PC-9 (cell line): ENCODE data around the gene SDC1. TPM values are rescaled to one million over a fixed set of nuclear protein-coding genes. Genes with fewer than 3 reads are reported as not detected.

Experiments
- BruUV-seq: library from RNA; stranded (reverse); fragments of 400-500 nt; replicated peaks from 2 replicates; lab custom pipeline; 2021; lab: Mats Ljungman, UMichigan
- CTCF ChIA-PET: fragments of 300-600 bp; sonication (Branson Sonifier 250); formaldehyde crosslinking; loops from one replicate; lab custom pipeline; 2022; ENCODE audit warnings: antibody characterized with exemption; lab: Charles Lee
- POLR2A ChIA-PET: fragments of 300-600 bp; sonication (Branson Sonifier 250); formaldehyde crosslinking; loops from one replicate; lab custom pipeline; 2022; ENCODE audit warnings: antibody characterized with exemption; ENCODE audit not compliant: unreplicated experiment; lab: Charles Lee
- DNase-seq, 2 experiments: peaks; one replicate each; pipeline versions ENCODE4 v3.0.0 to v3.0.0-alpha.2; 2015 to 2022; ENCODE audit warnings: mixed read lengths in 1 of 2
- H2AFZ ChIP-seq: fragments of 200-600 bp; sonication (generic); 2 replicates; pipeline ENCODE4 v1.8.1; 2017; ENCODE audit warnings: antibody characterized with exemption
- H3F3A ChIP-seq: fragments of 200-600 bp; sonication (generic); 2 replicates; pipeline ENCODE4 v1.8.1; 2017; ENCODE audit warnings: antibody characterized with exemption, mild to moderate bottlenecking, low read depth; ENCODE audit not compliant: insufficient read depth
- H3K27ac ChIP-seq: fragments of 200-600 bp; sonication (generic); 2 replicates; pipeline ENCODE4 v1.6.1; 2016; ENCODE audit warnings: mixed run types
- H3K27me3 ChIP-seq: fragments of 200-600 bp; sonication (generic); 2 replicates; pipeline ENCODE4 v1.6.1; 2016; ENCODE audit warnings: low read depth, mixed run types; ENCODE audit not compliant: insufficient read depth
- H3K36me3 ChIP-seq: fragments of 200-600 bp; sonication (generic); 2 replicates; pipeline ENCODE4 v1.6.1; 2016; ENCODE audit warnings: low read depth, mixed run types
- H3K4me1 ChIP-seq: fragments of 200-600 bp; sonication (generic); replicated peaks from 2 replicates; pipeline ENCODE4 v1.6.1; 2016; ENCODE audit warnings: mixed run types; ENCODE audit not compliant: insufficient read depth
- H3K4me2 ChIP-seq: fragments of 200-600 bp; sonication (generic); 2 replicates; pipeline ENCODE4 v1.6.1; 2017; ENCODE audit warnings: mixed run types
- H3K4me3 ChIP-seq: fragments of 200-600 bp; sonication (generic); 2 replicates; pipeline ENCODE4 v1.6.1; 2016; ENCODE audit warnings: mixed run types
- H3K79me2 ChIP-seq: fragments of 200-600 bp; sonication (generic); 2 replicates; pipeline ENCODE4 v1.6.1; 2017; ENCODE audit warnings: low read depth, mixed run types
- H3K9me2 ChIP-seq: fragments of 200-600 bp; sonication (generic); 2 replicates; pipeline ENCODE4 v1.8.1; 2017; ENCODE audit warnings: mild to moderate bottlenecking; ENCODE audit not compliant: insufficient read depth
- H3K9me3 ChIP-seq: fragments of 200-600 bp; sonication (generic); 2 replicates; pipeline ENCODE4 v1.8.1; 2016; ENCODE audit warnings: low read depth; ENCODE audit not compliant: insufficient read depth
- H4K20me1 ChIP-seq: fragments of 200-600 bp; sonication (generic); 2 replicates; pipeline ENCODE4 v1.8.1; 2017; ENCODE audit not compliant: insufficient read depth
- CTCF ChIP-seq: fragments of 200-600 bp; sonication (generic); conservative IDR thresholded peaks from 2 replicates; pipeline ENCODE4 v1.6.1; 2017; ENCODE audit warnings: mixed run types, antibody characterized with exemption, mild to moderate bottlenecking, moderate library complexity
- EZH2 ChIP-seq: fragments of 200-600 bp; sonication (generic); IDR thresholded peaks from 2 replicates; pipeline ENCODE4 v1.8.0; 2017; ENCODE audit warnings: antibody characterized with exemption, low read depth
- intact Hi-C: fragments of 100-400 bp; cut with micrococcal nuclease; formaldehyde crosslinking; loops from one replicate; pipeline ENCODE4 v1.10.0; 2022; ENCODE audit not compliant: unreplicated experiment
- total RNA-seq: library from RNA; stranded (reverse); gene quantifications from 2 replicates; pipeline ENCODE4 v1.2.3, GENCODE V29; 2021

SDC1 gene
- total RNA-seq, 1 experiment from 2014 or later = 128 TPM

DNA sequence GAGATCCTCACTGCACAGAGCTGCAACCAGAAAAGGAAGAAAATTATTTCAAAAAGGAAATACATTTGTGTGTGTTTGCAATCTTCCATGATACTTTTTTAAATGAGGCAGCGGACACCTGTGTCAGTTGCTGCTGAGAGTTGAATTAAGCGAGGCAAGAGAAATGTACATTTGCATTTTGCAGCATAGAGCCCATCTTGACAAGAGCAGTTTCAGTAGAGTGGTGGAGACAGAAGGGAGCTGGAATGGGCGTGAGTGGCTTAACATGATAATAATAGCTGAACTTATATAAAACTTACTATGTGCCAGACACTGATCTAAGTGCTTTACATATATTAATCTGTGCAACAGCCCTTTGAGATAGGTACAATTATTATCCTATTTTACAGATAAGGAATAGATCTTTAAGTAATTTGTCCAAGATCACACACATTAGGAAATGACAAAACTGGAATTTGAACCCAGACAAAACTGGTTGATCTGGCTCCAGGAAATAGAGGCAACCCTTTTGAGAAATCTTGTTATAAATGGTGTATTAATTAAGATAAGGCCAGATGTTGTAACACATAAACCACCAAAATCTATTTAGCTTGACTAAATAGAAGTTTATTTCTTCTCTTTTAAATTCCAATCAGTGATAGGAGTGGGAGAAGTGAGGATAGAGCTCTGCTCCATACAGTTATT is 68.7 kb downstream of the SDC1 start:
- Histone ChIP-seq H3K9me2 (no peaks in the 10 kb centered on the region), H3K9me3 (no peaks in the 10 kb centered on the region), H3K36me3 (no peaks in the 10 kb centered on the region), H3K4me1 (no peaks in the 10 kb centered on the region), H3K4me2 (no peak overlapping the region), H2AFZ (no peak overlapping the region), H3K27ac (no peak overlapping the region), H3K4me3 (no peak overlapping the region), H4K20me1 (no peaks in the 10 kb centered on the region), H3F3A (no peaks in the 10 kb centered on the region), H3K79me2 (no peaks in the 10 kb centered on the region), H3K27me3 (no peaks in the 10 kb centered on the region)
- intact Hi-C loops = no loop called here
- ChIA-PET CTCF (no interaction called here), POLR2A (no interaction called here)
- no TSS peak for BruUV-seq
- DNase-seq = no peak
- TF ChIP-seq EZH2 (no peak), CTCF (no peak)

GRCh38 chr2:20153131-20153851 is 71.6 kb downstream of the SDC1 start:
- H3K4me2 ChIP-seq = no peak overlapping the region

More at GRCh38 chr2:20153131-20153851, 71.6 kb downstream of the SDC1 start:
- no peaks in the 10 kb centered on the region for H4K20me1 ChIP-seq
- intact Hi-C loops = no loop called here
- H2AFZ ChIP-seq = no peak overlapping the region
- H3K27me3 ChIP-seq = no peaks in the 10 kb centered on the region
- no peaks in the 10 kb centered on the region for H3K9me3 ChIP-seq
- H3K4me3 ChIP-seq = no peak overlapping the region
- H3K27ac ChIP-seq = no peak overlapping the region
- no peak for DNase-seq
- ChIA-PET CTCF (no interaction called here), POLR2A (no interaction called here)
- peaks cover 20% of the 10 kb centered on the region for H3K4me1 ChIP-seq
- no TSS peak for BruUV-seq
- H3K79me2 ChIP-seq = no peaks in the 10 kb centered on the region
- H3K36me3 ChIP-seq = no peaks in the 10 kb centered on the region
- peaks cover 20% of the 10 kb centered on the region for H3F3A ChIP-seq
- H3K9me2 ChIP-seq = no peaks in the 10 kb centered on the region
- TF ChIP-seq EZH2 = no peak
- no peak for TF ChIP-seq CTCF
